Activated T-cell treated with anti-CD3 and anti-CD28 coated beads, Interleukin-2, amount 50 U/mL, for 72 hours (primary cell): ENCODE results near the gene HIP1. TPM values are rescaled to one million over a fixed set of nuclear protein-coding genes. Genes with fewer than 3 reads are reported as not detected.
"Not testable (repeated sequence)": the region's sequence is repeated elsewhere in the genome, so short reads cannot be mapped to it uniquely, and the experiment has no call there.

Experiments used
- ATAC-seq, 2 donors: fragments of 150-1000 bp; cut with Tn5 transposase; replicated peaks in 1 of 2; 2 replicates each; pipeline ENCODE4 v1.10.0; 2021; ENCODE audit warnings: moderate library complexity in 2 of 2, mild to moderate bottlenecking in 1 of 2
- DNase-seq, 2 donors: peaks; one replicate each; pipeline ENCODE4 v3.0.0; 2021 to 2022; ENCODE audit warnings: mixed read lengths in 1 of 2
- H3K27ac Mint-ChIP-seq: one replicate; pipeline ENCODE4 v1.8.0; 2022; ENCODE audit warnings: mild to moderate bottlenecking, moderate library complexity, mixed read lengths
- H3K27me3 Mint-ChIP-seq: one replicate; pipeline ENCODE4 v1.8.0; 2022; ENCODE audit warnings: low read depth, mixed read lengths
- H3K36me3 Mint-ChIP-seq, 2 donors: one replicate each; pipeline ENCODE4 v1.8.0; 2022; ENCODE audit warnings: mixed read lengths in 2 of 2, mild to moderate bottlenecking in 1 of 2; ENCODE audit not compliant: insufficient read depth in 2 of 2
- H3K4me1 Mint-ChIP-seq: one replicate; pipeline ENCODE4 v1.8.0; 2022; ENCODE audit warnings: low read depth, mixed read lengths
- H3K4me3 Mint-ChIP-seq, 2 donors: one replicate each; pipeline ENCODE4 v1.8.0; 2022; ENCODE audit warnings: mild to moderate bottlenecking in 2 of 2, mixed read lengths in 2 of 2, moderate library complexity in 2 of 2
- H3K9me3 Mint-ChIP-seq, 2 donors: one replicate each; pipeline ENCODE4 v1.8.0; 2022; ENCODE audit warnings: mixed read lengths in 2 of 2
- total RNA-seq, 2 donors: library from RNA; stranded (reverse); gene quantifications; one replicate each; pipeline ENCODE4 v1.2.3, GENCODE V29; 2022

HIP1 gene
- total RNA-seq, 2 donors from 2014 or later, result 10.9 to 11.4 TPM

GRCh38 chr7:75595766-75596165, 143.0 kb downstream of the HIP1 start:
- peaks cover 39% of the 10 kb centered on the region for H3K4me1 Mint-ChIP-seq
- DNase-seq, result no peak
- H3K4me3 Mint-ChIP-seq, result no peak overlapping the region
- H3K27ac Mint-ChIP-seq, result peak overlapping the region; percentile 92
- no peaks in the 10 kb centered on the region for H3K27me3 Mint-ChIP-seq
- ATAC-seq, result no peak
- no peaks in the 10 kb centered on the region for H3K9me3 Mint-ChIP-seq
- peaks cover 0 to under 1% of the 10 kb centered on the region in 2 donors for H3K36me3 Mint-ChIP-seq

- H3K36me3 Mint-ChIP-seq, H3K9me3 Mint-ChIP-seq, ATAC-seq, H3K4me3 Mint-ChIP-seq, DNase-seq, H3K27ac Mint-ChIP-seq, H3K27me3 Mint-ChIP-seq: not testable (repeated sequence)
- H3K4me1 Mint-ChIP-seq, result peaks cover 39% of the 10 kb centered on the region
Measured at GRCh38 chr7:75593500-75594184, 145.1 kb downstream of the HIP1 start.

GRCh38 chr7:75591467-75592255, 147.1 kb downstream of the HIP1 start:
- no peak overlapping the region for H3K4me3 Mint-ChIP-seq
- H3K27ac Mint-ChIP-seq, result no peak overlapping the region
- H3K36me3 Mint-ChIP-seq, result peaks cover 2 to 6% of the 10 kb centered on the region in 2 donors
- DNase-seq (no peak), ATAC-seq (no peak)
- no peaks in the 10 kb centered on the region for H3K27me3 Mint-ChIP-seq
- H3K9me3 Mint-ChIP-seq, result peaks cover 0 to 4% of the 10 kb centered on the region in 2 donors
- H3K4me1 Mint-ChIP-seq, result peaks cover 27% of the 10 kb centered on the region

GRCh38 chr7:75590373-75591005, 148.3 kb downstream of the HIP1 start:
- Mint-ChIP-seq H3K9me3 (peaks cover 0 to 4% of the 10 kb centered on the region in 2 donors), H3K4me3 (no peak overlapping the region), H3K27ac (peak overlapping the region; percentile 6), H3K36me3 (peaks cover 2 to 6% of the 10 kb centered on the region in 2 donors), H3K27me3 (no peaks in the 10 kb centered on the region), H3K4me1 (peaks cover 21% of the 10 kb centered on the region)
- ATAC-seq (no peak), DNase-seq (no peak)

- H3K36me3 Mint-ChIP-seq, result peaks cover 0 to 2% of the 10 kb centered on the region in 2 donors
- ATAC-seq (no peak), DNase-seq (no peak)
- H3K9me3 Mint-ChIP-seq, result no peaks in the 10 kb centered on the region
- no peak overlapping the region for H3K4me3 Mint-ChIP-seq
- no peaks in the 10 kb centered on the region for H3K4me1 Mint-ChIP-seq
- H3K27ac Mint-ChIP-seq, result no peak overlapping the region
- H3K27me3 Mint-ChIP-seq, result no peaks in the 10 kb centered on the region
Measured at GRCh38 chr7:75584354-75584753, 154.4 kb downstream of the HIP1 start.

GRCh38 chr7:75583255-75583654, 155.5 kb downstream of the HIP1 start:
- Mint-ChIP-seq H3K27ac (no peak overlapping the region), H3K27me3 (no peaks in the 10 kb centered on the region), H3K9me3 (no peaks in the 10 kb centered on the region), H3K4me3 (no peak overlapping the region), H3K36me3 (no peaks in the 10 kb centered on the region), H3K4me1 (no peaks in the 10 kb centered on the region)
- DNase-seq (no peak), ATAC-seq (no peak)

GRCh38 chr7:75579899-75580298, 158.8 kb downstream of the HIP1 start:
- DNase-seq (no peak), ATAC-seq (no peak)
- H3K27ac Mint-ChIP-seq, result no peak overlapping the region
- H3K36me3 Mint-ChIP-seq, result no peaks in the 10 kb centered on the region
- no peaks in the 10 kb centered on the region for H3K4me1 Mint-ChIP-seq
- H3K27me3 Mint-ChIP-seq, result no peaks in the 10 kb centered on the region
- H3K9me3 Mint-ChIP-seq, result no peaks in the 10 kb centered on the region
- no peak overlapping the region for H3K4me3 Mint-ChIP-seq

- H3K36me3 Mint-ChIP-seq, result no peaks in the 10 kb centered on the region
- H3K27ac Mint-ChIP-seq, result no peak overlapping the region
- no peak for ATAC-seq
- no peaks in the 10 kb centered on the region for H3K27me3 Mint-ChIP-seq
- H3K4me3 Mint-ChIP-seq, result no peak overlapping the region
- H3K9me3 Mint-ChIP-seq, result no peaks in the 10 kb centered on the region
- DNase-seq, result no peak
- H3K4me1 Mint-ChIP-seq, result no peaks in the 10 kb centered on the region
Measured at GRCh38 chr7:75578081-75578480, 160.7 kb downstream of the HIP1 start.

- Mint-ChIP-seq H3K36me3 (no peaks in the 10 kb centered on the region), H3K27ac (no peak overlapping the region), H3K9me3 (no peaks in the 10 kb centered on the region), H3K4me3 (no peak overlapping the region), H3K27me3 (no peaks in the 10 kb centered on the region), H3K4me1 (no peaks in the 10 kb centered on the region)
- ATAC-seq, result no peak
- no peak for DNase-seq
Measured at GRCh38 chr7:75575488-75576121, 163.1 kb downstream of the HIP1 start.

- DNase-seq (no peak), ATAC-seq (no peak)
- H3K36me3 Mint-ChIP-seq, result no peaks in the 10 kb centered on the region
- no peak overlapping the region for H3K27ac Mint-ChIP-seq
- H3K9me3 Mint-ChIP-seq, result no peaks in the 10 kb centered on the region
- H3K4me3 Mint-ChIP-seq, result no peak overlapping the region
- H3K27me3 Mint-ChIP-seq, result no peaks in the 10 kb centered on the region
- H3K4me1 Mint-ChIP-seq, result no peaks in the 10 kb centered on the region
Measured at GRCh38 chr7:75573477-75574019, 165.2 kb downstream of the HIP1 start.

GRCh38 chr7:75572814-75573213, 165.9 kb downstream of the HIP1 start:
- ATAC-seq (no peak), DNase-seq (no peak)
- no peak overlapping the region for H3K4me3 Mint-ChIP-seq
- H3K27me3 Mint-ChIP-seq, result no peaks in the 10 kb centered on the region
- H3K4me1 Mint-ChIP-seq, result no peaks in the 10 kb centered on the region
- no peaks in the 10 kb centered on the region for H3K9me3 Mint-ChIP-seq
- H3K36me3 Mint-ChIP-seq, result no peaks in the 10 kb centered on the region
- no peak overlapping the region for H3K27ac Mint-ChIP-seq

GRCh38 chr7:75572396-75572795, 166.3 kb downstream of the HIP1 start:
- Mint-ChIP-seq H3K27me3 (no peaks in the 10 kb centered on the region), H3K9me3 (no peaks in the 10 kb centered on the region), H3K36me3 (no peaks in the 10 kb centered on the region), H3K27ac (no peak overlapping the region), H3K4me1 (no peaks in the 10 kb centered on the region), H3K4me3 (no peak overlapping the region)
- no peak for ATAC-seq
- DNase-seq, result no peak

GRCh38 chr7:75571209-75571608, 167.5 kb downstream of the HIP1 start:
- no peaks in the 10 kb centered on the region for H3K27me3 Mint-ChIP-seq
- no peaks in the 10 kb centered on the region for H3K4me1 Mint-ChIP-seq
- H3K27ac Mint-ChIP-seq, result no peak overlapping the region
- no peak for DNase-seq
- no peak for ATAC-seq
- no peaks in the 10 kb centered on the region for H3K36me3 Mint-ChIP-seq
- no peaks in the 10 kb centered on the region for H3K9me3 Mint-ChIP-seq
- H3K4me3 Mint-ChIP-seq, result no peak overlapping the region
